HCT116 (cell line): ENCODE measurements around the gene PRKAR2A. TPM values are rescaled to one million over a fixed set of nuclear protein-coding genes. Genes with fewer than 3 reads are reported as not detected.

Source experiments
- ATAC-seq: fragments of 200-7000 bp; cut with Tn5 transposase; 2 replicates; pipeline ENCODE4 v1.9.1; 2020; ENCODE audit warnings: mild to moderate bottlenecking, moderate library complexity
- BruUV-seq: library from RNA; stranded (reverse); fragments of 400-500 nt; replicated peaks from 2 replicates; lab custom pipeline; 2021; lab: Mats Ljungman, UMichigan
- CTCF ChIA-PET: fragments of 300-600 bp; sonication (Branson Sonifier 250); formaldehyde crosslinking; loops from one replicate; lab custom pipeline; 2021; ENCODE audit warnings: antibody characterized with exemption; lab: Charles Lee
- POLR2A ChIA-PET: fragments of 300-600, 350-600 bp; sonication (Branson Sonifier 250); formaldehyde crosslinking; loops from one replicate; lab custom pipeline; 2021; ENCODE audit warnings: antibody characterized with exemption; lab: Charles Lee
- RAD21 ChIA-PET, 2 experiments: fragments of 300-600 bp; sonication (Branson Sonifier 250); formaldehyde crosslinking; loops; one replicate each; lab custom pipeline; 2023; ENCODE audit warnings: low total read pairs in 2 of 2; ENCODE audit not compliant: uncharacterized antibody in 2 of 2, unreplicated experiment in 2 of 2, low non-redundant PET in 1 of 2; lab: Charles Lee
- DNase-seq: peaks from one replicate; pipeline ENCODE4 v3.0.0-alpha.2; 2010; ENCODE audit warnings: low read depth, low spot score
- H2AFZ ChIP-seq: fragments of 200-600 bp; shearing (Covaris generic), sonication (generic); 2 replicates; pipeline ENCODE4 v1.6.1; 2017; ENCODE audit warnings: low read depth, mixed run types, mixed read lengths, antibody characterized with exemption, low read length; ENCODE audit not compliant: poor library complexity, severe bottlenecking
- H3K27ac ChIP-seq: 2 replicates; pipeline ENCODE4 v1.5.1; 2012; ENCODE audit warnings: low read depth, low read length
- H3K27me3 ChIP-seq: fragments of 200-600 bp; sonication (generic); 2 replicates; pipeline ENCODE4 v1.6.1; 2016; ENCODE audit warnings: mixed run types, low read length, mixed read lengths; ENCODE audit not compliant: insufficient read depth
- H3K36me3 ChIP-seq, 2 experiments: fragments of 200-500 bp in 1 of 2; fragments of 200-600 bp in 1 of 2; sonication (Bioruptor generic) in 1 of 2; sonication (generic) in 1 of 2; 2 replicates each; pipeline versions ENCODE4 v1.5.1 to v1.6.1; 2014 to 2016; ENCODE audit warnings: low read length in 2 of 2, inconsistent platforms in 1 of 2, mixed read lengths in 1 of 2, mixed run types in 1 of 2; ENCODE audit not compliant: insufficient read depth in 2 of 2, control insufficient read depth in 1 of 2
- H3K4me1 ChIP-seq, 2 experiments: fragments of 200-600 bp in 1 of 2; sonication (generic) in 1 of 2; 2 replicates each; pipeline versions ENCODE4 v1.5.1 to v1.6.1; 2012 to 2017; ENCODE audit warnings: low read length in 2 of 2, inconsistent platforms in 1 of 2, mild to moderate bottlenecking in 1 of 2, mixed read lengths in 1 of 2, mixed run types in 1 of 2, moderate library complexity in 1 of 2; ENCODE audit not compliant: insufficient read depth in 2 of 2, control insufficient read depth in 1 of 2
- H3K4me2 ChIP-seq: fragments of 200-600 bp; sonication (generic); 2 replicates; pipeline ENCODE4 v1.6.1; 2017; ENCODE audit warnings: mixed run types, low read length, mixed read lengths
- H3K4me3 ChIP-seq, 2 experiments: fragments of 200-600 bp in 1 of 2; sonication (generic) in 1 of 2; replicated peaks in 1 of 2; 2 replicates each; pipeline ENCODE4 v1.5.1; 2011 to 2016; ENCODE audit warnings: low read length in 2 of 2, control low read depth in 1 of 2, low read depth in 1 of 2, mild to moderate bottlenecking in 1 of 2, mixed read lengths in 1 of 2, mixed run types in 1 of 2
- H3K79me2 ChIP-seq: fragments of 200-600 bp; sonication (generic); 2 replicates; pipeline ENCODE4 v1.6.1; 2017; ENCODE audit warnings: mild to moderate bottlenecking, mixed run types, low read length, moderate library complexity, mixed read lengths; ENCODE audit not compliant: insufficient read depth
- H3K9ac ChIP-seq: fragments of 200-600 bp; sonication (generic); 2 replicates; pipeline ENCODE4 v1.6.1; 2016; ENCODE audit warnings: low read length, mixed read lengths
- H3K9me2 ChIP-seq: fragments of 200-600 bp; sonication (generic), shearing (Covaris generic); 2 replicates; pipeline ENCODE4 v1.6.1; 2017; ENCODE audit warnings: mixed run types, mild to moderate bottlenecking, moderate library complexity; ENCODE audit not compliant: insufficient read depth
- H3K9me3 ChIP-seq, 2 experiments: fragments of 200-500 bp in 1 of 2; fragments of 200-600 bp in 1 of 2; sonication (Bioruptor generic) in 1 of 2; sonication (generic) in 1 of 2; 2 replicates each; pipeline ENCODE4 v1.6.1; 2014 to 2017; ENCODE audit warnings: low read length in 2 of 2, mixed read lengths in 2 of 2, inconsistent platforms in 1 of 2, low read depth in 1 of 2, mild to moderate bottlenecking in 1 of 2, mixed run types in 1 of 2, moderate library complexity in 1 of 2; ENCODE audit not compliant: control insufficient read depth in 1 of 2, insufficient read depth in 1 of 2
- H4K20me1 ChIP-seq: fragments of 200-600 bp; sonication (generic), shearing (Covaris generic); 2 replicates; pipeline ENCODE4 v1.6.1; 2017; ENCODE audit warnings: mixed run types, mild to moderate bottlenecking, moderate library complexity; ENCODE audit not compliant: insufficient read depth
- POLR2AphosphoS5 ChIP-seq: IDR thresholded peaks from 2 replicates; pipeline ENCODE4 v1.6.1; 2011; ENCODE audit warnings: mild to moderate bottlenecking, low read depth, low read length, moderate library complexity
- YY1 ChIP-seq: IDR thresholded peaks from 2 replicates; pipeline ENCODE4 v1.6.1; 2011; ENCODE audit warnings: low read length, low read depth, moderate library complexity, mild to moderate bottlenecking; ENCODE audit not compliant: insufficient replicate concordance; ENCODE audit errors: extremely low read depth
- ZNF274 ChIP-seq: fragments of 200-500 bp; sonication (Bioruptor generic); IDR thresholded peaks from 2 replicates; pipeline ENCODE4 v1.6.1; 2014; ENCODE audit warnings: mild to moderate bottlenecking, low read depth, low read length, inconsistent platforms
- intact Hi-C: fragments of 100-400 bp; cut with micrococcal nuclease; formaldehyde crosslinking; loops from 2 replicates; pipeline ENCODE4 v1.10.0; 2022
- total RNA-seq: library from RNA; stranded (reverse); gene quantifications from one replicate; pipeline ENCODE4 v1.2.1, GENCODE V29; 2021; ENCODE audit not compliant: unreplicated experiment

PRKAR2A gene
- total RNA-seq, 1 experiment from 2014 or later: 63.3 TPM

DNA sequence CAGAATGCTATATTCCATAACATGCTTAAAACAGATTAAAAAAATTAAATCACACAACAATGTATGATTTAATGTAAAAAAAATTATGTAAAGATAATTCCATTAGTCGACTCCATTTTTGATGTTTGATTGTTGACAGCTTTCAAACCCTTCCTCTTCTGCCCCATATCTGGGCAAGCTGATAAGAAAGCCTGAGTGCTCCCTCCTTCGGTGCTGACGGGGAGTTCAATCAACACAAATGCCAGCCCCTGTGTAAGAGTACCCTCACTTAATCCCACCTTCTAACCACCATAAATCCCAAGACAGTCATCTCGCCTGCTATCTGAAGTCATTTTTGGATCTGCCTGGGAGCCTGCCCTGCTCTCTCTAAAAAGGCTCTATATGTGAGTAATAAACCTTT lies 70.8 kb downstream of the PRKAR2A start:
- H3K27ac ChIP-seq: no peak overlapping the region
- H3K79me2 ChIP-seq: no peaks in the 10 kb centered on the region
- TF ChIP-seq YY1: no peak
- no peaks in the 10 kb centered on the region for H3K9me3 ChIP-seq
- no TSS peak for BruUV-seq
- DNase-seq (no peak), ATAC-seq (no peak)
- peaks cover 0 to 5% of the 10 kb centered on the region in 2 experiments; a peak in 2 of 4 replicates for H3K36me3 ChIP-seq
- ChIA-PET POLR2A (no interaction called here), RAD21 (no interaction called here), CTCF (no interaction called here)
- intact Hi-C loops: no loop called here
- H3K4me2 ChIP-seq: no peak overlapping the region
- no peaks in the 10 kb centered on the region for H3K9me2 ChIP-seq
- H3K9ac ChIP-seq: no peak overlapping the region
- no peaks in the 10 kb centered on the region for H4K20me1 ChIP-seq
- no peaks in the 10 kb centered on the region for H3K4me1 ChIP-seq
- H2AFZ ChIP-seq: no peak overlapping the region
- no peaks in the 10 kb centered on the region for H3K27me3 ChIP-seq
- H3K4me3 ChIP-seq: no peak overlapping the region

DNA sequence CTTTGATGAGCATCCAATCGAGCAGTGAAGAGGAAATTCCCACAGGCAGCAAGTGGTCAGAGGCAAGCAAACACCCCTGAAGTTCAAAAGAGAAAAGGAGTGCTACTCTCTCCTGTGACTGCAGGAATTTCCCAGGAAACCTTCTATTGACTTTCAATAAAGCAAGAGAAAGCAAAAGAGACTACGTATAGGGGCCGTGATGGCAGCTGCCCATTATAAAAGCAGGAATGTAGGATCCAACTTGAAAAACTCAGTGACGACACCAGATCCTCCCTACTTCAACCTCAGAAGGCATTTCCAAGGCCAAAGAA lies 77.5 kb downstream of the PRKAR2A start:
- Histone ChIP-seq H3K4me2 (no peak overlapping the region), H3K36me3 (peaks cover 4 to 10% of the 10 kb centered on the region in 2 experiments; a peak in 3 of 4 replicates), H3K4me3 (no peak overlapping the region), H4K20me1 (no peaks in the 10 kb centered on the region), H3K9ac (no peak overlapping the region), H3K9me2 (no peaks in the 10 kb centered on the region), H3K27ac (no peak overlapping the region), H2AFZ (no peak overlapping the region), H3K27me3 (no peaks in the 10 kb centered on the region), H3K79me2 (no peaks in the 10 kb centered on the region), H3K9me3 (no peaks in the 10 kb centered on the region), H3K4me1 (no peaks in the 10 kb centered on the region)
- TF ChIP-seq ZNF274 (no peak), POLR2AphosphoS5 (no peak)
- no TSS peak for BruUV-seq
- CTCF ChIA-PET: no interaction called here
- intact Hi-C loops: no loop called here
- RAD21 ChIA-PET: no interaction called here
- ATAC-seq (no peak), DNase-seq (no peak)
- POLR2A ChIA-PET: no interaction called here
